ENCODE results near the gene CCNA1.

CCNA1 gene

GRCh38 chr13:36450534-36450933 is 18.2 kb downstream of the CCNA1 start:
- no peak for DNase-seq (ENCODE audit: low read depth)
- TF ChIP-seq CTCF (IDR thresholded peaks at IDR 0.05; ENCODE audit: control insufficient read depth, insufficient read depth, low read depth, low read length, missing control alignments) = no peak
- H3K4me3 ChIP-seq (ENCODE audit: control insufficient read depth, low read depth, low read length) = no peak overlapping the region

- no peak overlapping the region for H3K4me3 ChIP-seq (ENCODE audit: control insufficient read depth, low read depth, low read length)
- peak; percentile 2 for DNase-seq (ENCODE audit: low read depth)
- peak; percentile 38 for TF ChIP-seq CTCF (IDR thresholded peaks at IDR 0.05; ENCODE audit: control insufficient read depth, insufficient read depth, low read depth, low read length, missing control alignments)
Observed at GRCh38 chr13:36453516-36453915, 21.2 kb downstream of the CCNA1 start.

DNA sequence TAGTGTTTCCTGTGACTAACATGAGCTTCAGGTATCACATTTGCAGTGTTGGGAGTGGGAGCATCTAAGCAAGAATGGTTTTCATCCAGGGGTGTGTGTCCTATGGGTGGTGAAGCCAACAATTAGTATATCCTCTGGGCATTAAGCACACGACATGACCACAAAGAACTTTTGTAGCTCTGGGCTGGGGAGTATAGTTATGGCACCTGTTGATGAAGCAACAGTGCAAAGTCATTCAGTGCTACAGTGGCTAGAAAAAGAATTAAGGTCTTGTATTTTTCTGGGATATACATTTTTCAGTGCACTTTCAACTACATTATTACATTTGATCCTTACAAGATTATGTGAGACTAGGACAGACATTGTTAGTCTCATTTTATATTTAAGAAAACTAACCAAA is 21.8 kb downstream of the CCNA1 start:
- DNase-seq (ENCODE audit: low read depth) = no peak
- no peak overlapping the region for H3K4me3 ChIP-seq (ENCODE audit: control insufficient read depth, low read depth, low read length)
- no peak for TF ChIP-seq CTCF (IDR thresholded peaks at IDR 0.05; ENCODE audit: control insufficient read depth, insufficient read depth, low read depth, low read length, missing control alignments)

DNA sequence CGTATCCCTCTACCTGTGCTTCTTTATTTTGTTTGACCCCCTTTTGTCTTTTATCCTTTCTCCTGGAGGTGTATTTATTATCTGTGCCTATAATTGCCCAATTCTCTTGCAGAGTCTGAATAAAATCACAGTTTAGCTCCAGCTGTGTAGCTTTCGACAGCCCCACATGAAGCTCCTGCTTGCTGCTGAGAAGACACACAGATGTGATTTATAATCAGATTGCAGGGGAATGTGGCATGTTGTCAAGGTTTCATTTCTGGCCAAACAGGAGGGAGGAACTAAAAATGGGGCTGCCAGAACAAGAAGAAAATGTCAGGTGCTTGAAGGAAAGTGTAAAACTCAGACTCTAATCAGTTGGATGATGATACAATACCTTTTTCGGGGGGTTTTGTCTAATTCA is 22.7 kb downstream of the CCNA1 start:
- no peak for TF ChIP-seq CTCF (IDR thresholded peaks at IDR 0.05; ENCODE audit: control insufficient read depth, insufficient read depth, low read depth, low read length, missing control alignments)
- no peak overlapping the region for H3K4me3 ChIP-seq (ENCODE audit: control insufficient read depth, low read depth, low read length)
- no peak for DNase-seq (ENCODE audit: low read depth)

DNA sequence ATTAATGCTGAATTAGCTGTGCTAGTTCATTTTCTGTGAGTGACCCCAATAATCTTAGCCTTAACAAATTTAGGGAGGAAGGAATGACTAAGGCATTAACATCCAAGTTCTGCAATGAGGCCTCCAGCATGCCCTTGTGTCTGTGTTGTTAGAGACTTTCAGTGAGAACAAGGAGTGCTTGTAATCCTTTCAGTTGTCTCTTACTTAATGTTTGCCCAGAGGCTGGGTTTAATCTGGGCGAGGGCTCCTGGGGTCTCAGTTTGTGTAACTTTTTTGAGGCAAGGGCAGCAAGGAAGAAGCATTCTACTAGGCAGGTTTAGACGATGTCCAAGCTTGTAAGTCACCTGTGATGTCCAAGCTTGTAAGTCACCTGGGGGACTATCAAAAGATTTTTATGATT is 24.3 kb downstream of the CCNA1 start:
- TF ChIP-seq CTCF (IDR thresholded peaks at IDR 0.05; ENCODE audit: control insufficient read depth, insufficient read depth, low read depth, low read length, missing control alignments) = no peak

GRCh38 chr13:36461506-36461905 is 29.2 kb downstream of the CCNA1 start:
- TF ChIP-seq CTCF (IDR thresholded peaks at IDR 0.05; ENCODE audit: control insufficient read depth, insufficient read depth, low read depth, low read length, missing control alignments) = no peak
- H3K4me3 ChIP-seq (ENCODE audit: control insufficient read depth, low read depth, low read length) = no peak overlapping the region
- no peak for DNase-seq (ENCODE audit: low read depth)

More for the DNA sequence above, 24.3 kb downstream of the CCNA1 start:
- DNase-seq (ENCODE audit: low read depth) = no peak
- H3K4me3 ChIP-seq (ENCODE audit: control insufficient read depth, low read depth, low read length) = no peak overlapping the region

DNA sequence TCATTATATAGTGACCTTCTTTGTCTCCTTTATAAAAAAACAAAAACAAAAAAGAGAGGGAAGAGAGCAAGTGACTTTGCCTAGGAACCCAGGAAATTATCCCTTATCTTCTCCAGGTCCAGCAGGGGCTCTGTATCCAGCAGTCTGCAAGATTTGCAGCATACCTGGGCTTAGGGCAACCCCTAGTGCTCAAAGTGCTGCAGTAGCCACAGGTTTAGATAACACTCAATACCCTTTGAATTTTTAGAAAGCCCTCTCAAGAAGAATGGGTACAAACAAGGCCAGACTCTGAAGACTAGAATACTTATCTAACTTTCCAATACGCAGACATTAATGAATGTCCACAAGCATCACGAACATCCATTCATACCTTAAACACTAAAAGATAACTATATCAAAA is 43.2 kb downstream of the CCNA1 start:
- no peak for TF ChIP-seq CTCF (IDR thresholded peaks at IDR 0.05; ENCODE audit: control insufficient read depth, insufficient read depth, low read depth, low read length, missing control alignments)
- DNase-seq (ENCODE audit: low read depth) = no peak
- no peak overlapping the region for H3K4me3 ChIP-seq (ENCODE audit: control insufficient read depth, low read depth, low read length)
